Loucy (cell line): ENCODE data around the gene CARD9.

Experiments
- H2AFZ ChIP-seq: fragments of 200-600 bp; sonication (generic); 2 replicates; pipeline ENCODE4 v1.6.0; 2016; ENCODE audit warnings: antibody characterized with exemption, mild to moderate bottlenecking, low read length, moderate library complexity
- H3F3A ChIP-seq: fragments of 200-600 bp; 2 replicates; pipeline ENCODE4 v1.6.0; 2016; ENCODE audit warnings: antibody characterized with exemption, low read depth, mild to moderate bottlenecking
- H3K27me3 ChIP-seq: fragments of 200-600 bp; sonication (generic); 2 replicates; pipeline ENCODE4 v1.6.1; 2014; ENCODE audit warnings: low read length, mild to moderate bottlenecking; ENCODE audit not compliant: insufficient read depth, poor library complexity, severe bottlenecking
- H3K36me3 ChIP-seq: fragments of 200-600 bp; sonication (generic); 2 replicates; pipeline ENCODE4 v1.6.1; 2016; ENCODE audit warnings: low read length; ENCODE audit not compliant: insufficient read depth
- H3K4me1 ChIP-seq: fragments of 200-600 bp; sonication (generic); 2 replicates; pipeline ENCODE4 v1.5.1; 2014; ENCODE audit warnings: low read length, mild to moderate bottlenecking; ENCODE audit not compliant: insufficient read depth, poor library complexity, severe bottlenecking
- H3K4me2 ChIP-seq: fragments of 200-600 bp; sonication (generic); 2 replicates; pipeline ENCODE4 v1.6.0; 2014; ENCODE audit warnings: antibody characterized with exemption, low read length, low read depth, mild to moderate bottlenecking; ENCODE audit not compliant: poor library complexity, severe bottlenecking
- H3K4me3 ChIP-seq: fragments of 200-600 bp; sonication (generic); 2 replicates; pipeline ENCODE4 v1.5.1; 2014; ENCODE audit warnings: low read length, mild to moderate bottlenecking, mixed read lengths; ENCODE audit not compliant: poor library complexity, severe bottlenecking
- H3K79me2 ChIP-seq: fragments of 200-600 bp; sonication (generic); 2 replicates; pipeline ENCODE4 v1.6.1; 2014; ENCODE audit warnings: low read length; ENCODE audit not compliant: insufficient read depth
- H3K9ac ChIP-seq: fragments of 200-600 bp; sonication (generic); 2 replicates; pipeline ENCODE4 v1.6.0; 2014; ENCODE audit warnings: mild to moderate bottlenecking, low read depth, low read length, moderate library complexity; ENCODE audit not compliant: poor library complexity, severe bottlenecking
- H3K9me2 ChIP-seq: fragments of 200-600 bp; sonication (generic); replicated peaks from 2 replicates; pipeline ENCODE4 v1.6.1; 2016; ENCODE audit warnings: low read depth, low read length, mixed read lengths
- H3K9me3 ChIP-seq: fragments of 200-600 bp; sonication (generic); 2 replicates; pipeline ENCODE4 v1.6.1; 2014; ENCODE audit warnings: mild to moderate bottlenecking, antibody characterized with exemption, low read length, low read depth; ENCODE audit not compliant: insufficient read depth
- H4K20me1 ChIP-seq: fragments of 200-600 bp; sonication (generic); 2 replicates; pipeline ENCODE4 v1.6.0; 2014; ENCODE audit warnings: antibody characterized with exemption, low read length, mild to moderate bottlenecking; ENCODE audit not compliant: insufficient read depth, poor library complexity, severe bottlenecking
- EZH2phosphoT487 ChIP-seq: fragments of 200-600 bp; IDR thresholded peaks from 2 replicates; pipeline ENCODE4 v1.6.1; 2018; ENCODE audit warnings: antibody characterized with exemption, mild to moderate bottlenecking, moderate library complexity, borderline replicate concordance
- TF ChIP-seq, protein P1 (sequence below): fragments of 200-600 bp; sonication (generic); conservative IDR thresholded peaks from 2 replicates; pipeline ENCODE4 v1.5.1; 2014; ENCODE audit warnings: mild to moderate bottlenecking, antibody characterized with exemption, low read length

CARD9 gene

DNA sequence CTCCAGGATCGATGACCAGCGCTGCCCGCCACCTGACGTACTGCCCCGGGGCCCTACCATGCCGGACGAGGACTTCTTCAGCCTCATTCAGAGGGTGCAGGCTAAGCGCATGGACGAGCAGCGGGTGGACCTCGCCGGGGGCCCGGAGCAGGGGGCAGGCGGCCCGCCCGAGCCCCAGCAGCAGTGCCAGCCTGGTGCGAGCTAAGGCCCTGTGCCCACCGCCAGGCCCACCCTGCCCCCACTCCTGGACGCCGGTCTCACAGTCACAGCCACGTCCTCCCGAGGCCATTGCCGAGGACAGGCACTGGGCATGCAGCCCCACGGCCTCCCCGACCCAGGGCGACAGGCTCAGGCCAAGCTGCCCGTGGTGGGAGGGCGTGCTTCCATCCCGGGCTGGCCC lies 15.5 kb downstream of the CARD9 start:
- no peaks in the 10 kb centered on the region for H3K36me3 ChIP-seq
- H2AFZ ChIP-seq, result no peak overlapping the region
- H3K4me1 ChIP-seq, result peaks cover 6% of the 10 kb centered on the region
- H3K4me3 ChIP-seq, result no peak overlapping the region
- no peak for TF ChIP-seq EZH2phosphoT487
- TF ChIP-seq, protein P1, sequence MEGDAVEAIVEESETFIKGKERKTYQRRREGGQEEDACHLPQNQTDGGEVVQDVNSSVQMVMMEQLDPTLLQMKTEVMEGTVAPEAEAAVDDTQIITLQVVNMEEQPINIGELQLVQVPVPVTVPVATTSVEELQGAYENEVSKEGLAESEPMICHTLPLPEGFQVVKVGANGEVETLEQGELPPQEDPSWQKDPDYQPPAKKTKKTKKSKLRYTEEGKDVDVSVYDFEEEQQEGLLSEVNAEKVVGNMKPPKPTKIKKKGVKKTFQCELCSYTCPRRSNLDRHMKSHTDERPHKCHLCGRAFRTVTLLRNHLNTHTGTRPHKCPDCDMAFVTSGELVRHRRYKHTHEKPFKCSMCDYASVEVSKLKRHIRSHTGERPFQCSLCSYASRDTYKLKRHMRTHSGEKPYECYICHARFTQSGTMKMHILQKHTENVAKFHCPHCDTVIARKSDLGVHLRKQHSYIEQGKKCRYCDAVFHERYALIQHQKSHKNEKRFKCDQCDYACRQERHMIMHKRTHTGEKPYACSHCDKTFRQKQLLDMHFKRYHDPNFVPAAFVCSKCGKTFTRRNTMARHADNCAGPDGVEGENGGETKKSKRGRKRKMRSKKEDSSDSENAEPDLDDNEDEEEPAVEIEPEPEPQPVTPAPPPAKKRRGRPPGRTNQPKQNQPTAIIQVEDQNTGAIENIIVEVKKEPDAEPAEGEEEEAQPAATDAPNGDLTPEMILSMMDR, result no peak
- no peaks in the 10 kb centered on the region for H3K27me3 ChIP-seq
- H3F3A ChIP-seq, result no peaks in the 10 kb centered on the region
- H3K4me2 ChIP-seq, result no peak overlapping the region
- H3K79me2 ChIP-seq, result no peaks in the 10 kb centered on the region
- peaks cover 7% of the 10 kb centered on the region for H4K20me1 ChIP-seq
- H3K9ac ChIP-seq, result no peak overlapping the region
- no peaks in the 10 kb centered on the region for H3K9me3 ChIP-seq
- H3K9me2 ChIP-seq, result no peaks in the 10 kb centered on the region

DNA sequence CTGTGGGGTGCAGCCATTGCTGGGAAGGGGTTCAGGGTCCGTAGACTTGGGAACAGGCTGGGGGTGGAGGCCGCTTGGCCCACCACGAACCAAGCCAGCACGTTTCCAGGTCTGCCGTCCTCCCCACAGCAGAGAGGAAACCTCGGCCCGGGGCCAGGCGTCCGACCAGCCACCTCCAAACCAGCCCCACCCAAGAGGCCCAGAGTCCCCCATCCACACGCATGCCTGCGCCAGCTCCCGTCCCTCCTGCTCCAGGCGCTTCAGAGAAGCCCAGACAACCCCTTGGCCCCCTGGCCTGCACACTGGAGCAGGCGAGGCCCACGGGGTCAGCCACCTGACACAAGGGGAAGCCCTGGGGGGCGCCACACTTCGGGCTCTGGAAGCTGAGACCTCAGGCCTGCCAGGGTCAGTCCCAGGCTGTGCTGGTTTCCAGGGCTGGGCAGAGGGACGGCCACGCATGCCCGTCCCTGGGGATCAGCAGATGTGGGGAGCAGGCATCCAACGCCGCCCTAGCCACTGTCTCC lies 16.2 kb downstream of the CARD9 start:
- H3K4me2 ChIP-seq, result no peak overlapping the region
- no peaks in the 10 kb centered on the region for H3K4me1 ChIP-seq
- no peaks in the 10 kb centered on the region for H3K27me3 ChIP-seq
- no peaks in the 10 kb centered on the region for H3K9me2 ChIP-seq
- H3K9me3 ChIP-seq, result no peaks in the 10 kb centered on the region
- H4K20me1 ChIP-seq, result peaks cover under 1% of the 10 kb centered on the region
- H3K79me2 ChIP-seq, result no peaks in the 10 kb centered on the region
- no peak overlapping the region for H3K4me3 ChIP-seq
- H3K9ac ChIP-seq, result no peak overlapping the region
- no peaks in the 10 kb centered on the region for H3F3A ChIP-seq
- TF ChIP-seq, protein P1, result no peak
- TF ChIP-seq EZH2phosphoT487, result no peak
- no peak overlapping the region for H2AFZ ChIP-seq
- no peaks in the 10 kb centered on the region for H3K36me3 ChIP-seq

DNA sequence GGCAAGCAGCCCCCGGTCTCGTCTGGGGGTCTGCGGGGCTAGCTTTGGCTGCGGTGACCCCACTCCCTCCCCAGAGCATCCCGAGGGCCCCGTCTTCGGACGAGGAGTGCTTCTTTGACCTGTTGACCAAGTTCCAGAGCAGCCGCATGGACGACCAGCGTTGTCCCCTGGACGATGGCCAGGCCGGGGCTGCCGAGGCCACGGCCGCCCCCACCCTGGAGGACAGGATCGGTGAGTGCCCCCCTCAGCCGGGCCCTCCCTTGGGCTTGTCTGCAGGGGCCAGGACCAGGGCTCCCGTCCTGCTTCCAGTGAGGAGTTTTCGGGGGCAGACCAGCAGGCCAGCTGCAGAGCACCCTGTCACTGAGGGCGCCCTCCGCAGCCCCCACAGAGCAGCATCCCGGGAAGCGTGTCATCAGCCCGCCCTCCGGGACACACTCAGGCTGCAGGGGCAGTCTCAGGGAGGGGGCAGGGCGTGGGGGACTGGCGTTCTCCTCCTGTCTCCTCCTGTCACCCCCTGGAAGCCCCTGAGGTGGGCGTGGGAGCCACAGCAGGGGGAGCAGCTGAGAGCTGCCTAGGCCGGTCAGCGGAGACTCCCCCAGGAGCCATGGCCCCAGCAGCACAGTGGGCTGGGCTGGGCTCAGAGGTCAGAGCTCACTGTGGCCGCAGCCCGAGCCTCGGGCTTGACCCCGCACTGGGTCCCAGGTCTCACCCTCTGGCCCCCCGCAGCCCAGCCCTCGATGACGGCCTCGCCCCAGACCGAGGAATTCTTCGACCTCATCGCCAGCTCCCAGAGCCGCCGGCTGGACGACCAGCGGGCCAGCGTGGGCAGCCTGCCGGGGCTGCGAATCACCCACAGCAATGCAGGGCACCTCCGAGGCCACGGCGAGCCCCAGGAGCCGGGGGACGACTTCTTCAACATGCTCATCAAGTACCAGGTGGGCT lies 17.6 kb downstream of the CARD9 start:
- H2AFZ ChIP-seq, result no peak overlapping the region
- no peaks in the 10 kb centered on the region for H3F3A ChIP-seq
- H3K36me3 ChIP-seq, result no peaks in the 10 kb centered on the region
- H3K9ac ChIP-seq, result no peak overlapping the region
- no peaks in the 10 kb centered on the region for H3K9me3 ChIP-seq
- no peaks in the 10 kb centered on the region for H3K4me1 ChIP-seq
- TF ChIP-seq EZH2phosphoT487, result no peak
- TF ChIP-seq, protein P1, result no peak
- no peaks in the 10 kb centered on the region for H4K20me1 ChIP-seq
- no peaks in the 10 kb centered on the region for H3K9me2 ChIP-seq
- no peaks in the 10 kb centered on the region for H3K27me3 ChIP-seq
- H3K4me3 ChIP-seq, result no peak overlapping the region
- no peak overlapping the region for H3K4me2 ChIP-seq
- no peaks in the 10 kb centered on the region for H3K79me2 ChIP-seq
